ENCODE data around the gene MAP2K2. TPM values are rescaled to one million over a fixed set of nuclear protein-coding genes. Genes with fewer than 3 reads are reported as not detected.
A peak's percentile ranks its signal among the peaks of the same experiment; 100 is the strongest.

The MAP2K2 gene
- total RNA-seq, 2 experiments from 2014 or later: 128 to 129 TPM

DNA sequence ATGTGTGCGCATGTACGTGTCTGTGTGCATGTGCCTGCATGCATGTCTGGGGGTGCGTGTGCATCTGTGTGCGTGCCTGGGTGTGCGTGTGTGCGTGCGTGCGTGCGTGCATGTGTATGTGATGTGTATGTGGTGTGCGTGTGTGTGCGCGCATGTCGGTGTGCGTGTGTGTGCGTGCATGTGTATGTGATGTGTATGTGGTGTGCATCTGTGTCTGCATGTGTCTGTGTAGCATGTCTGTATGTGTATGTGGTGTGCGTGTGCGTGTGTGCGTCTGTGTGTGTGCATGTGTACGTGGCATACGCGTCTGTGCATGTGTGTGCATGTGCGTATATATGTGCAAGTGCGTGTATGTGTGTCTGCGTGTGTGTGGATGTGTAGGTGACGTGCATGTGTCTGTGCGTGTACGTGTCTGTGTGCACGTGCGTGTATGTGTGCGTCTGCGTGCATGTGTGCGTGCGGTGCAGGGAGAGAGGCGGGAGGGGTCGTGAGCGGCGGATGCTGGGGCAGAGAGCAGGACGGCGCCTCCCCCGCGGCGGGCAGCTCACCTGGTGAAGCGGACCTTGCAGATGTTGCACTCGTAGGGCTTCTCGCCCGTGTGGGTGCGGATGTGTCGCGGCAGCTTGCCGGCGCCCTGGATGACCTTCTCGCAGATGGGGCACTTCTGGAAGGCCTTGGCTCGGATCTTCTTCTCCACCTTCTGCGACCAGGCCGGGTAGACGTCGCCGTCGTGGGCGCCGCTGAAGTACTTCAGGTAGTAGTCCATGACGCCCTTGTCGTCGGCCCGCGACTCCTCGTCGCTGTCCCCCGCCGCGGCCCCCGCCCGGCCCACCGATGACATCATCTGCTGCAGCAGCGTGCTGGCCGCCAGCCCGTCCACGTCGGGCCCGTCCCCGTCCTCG lies 70.2 kb downstream of the MAP2K2 start:
- ChIA-PET CTCF (interaction anchor here (1.2 kb wide), 1 partner anchor 36 kb away, joined by 3 read pairs; no protein-coding TSS in a partner anchor), POLR2A (no interaction called here)
- H3K27me3 Mint-ChIP-seq: no peaks in the 10 kb centered on the region
- H3K4me3 Mint-ChIP-seq: no peak overlapping the region
- peaks cover 38% of the 10 kb centered on the region for H3K36me3 Mint-ChIP-seq
- no peaks in the 10 kb centered on the region for H3K9me3 Mint-ChIP-seq
- H3K4me1 Mint-ChIP-seq (ENCODE audit: low read depth): peaks cover 40% of the 10 kb centered on the region
- no peak for DNase-seq
- H3K27ac Mint-ChIP-seq: peak overlapping the region; percentile 2
- intact Hi-C loops (cut with micrococcal nuclease): no loop called here

DNA sequence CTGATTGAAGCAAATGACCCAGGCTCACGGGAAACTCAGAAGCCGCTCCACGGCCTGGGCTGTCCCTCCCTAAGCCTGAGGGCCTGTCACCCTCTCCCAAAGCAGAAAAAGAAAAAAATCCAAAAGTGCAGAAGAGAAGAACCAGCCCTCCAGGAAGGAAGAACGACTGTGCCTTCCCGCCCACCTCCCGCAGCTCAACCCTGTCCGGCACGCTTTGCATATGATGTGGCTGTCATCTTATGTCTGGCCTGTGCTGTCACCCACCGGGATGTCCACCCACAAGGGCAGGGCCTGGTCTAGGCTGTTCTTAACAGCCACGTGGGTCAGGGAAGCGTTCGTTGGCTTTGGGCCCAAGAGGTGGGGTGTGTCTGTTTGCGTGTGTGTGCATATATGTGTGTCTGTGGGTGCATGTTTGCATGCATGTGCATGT lies 70.9 kb downstream of the MAP2K2 start:
- no peak overlapping the region for H3K4me3 Mint-ChIP-seq
- intact Hi-C loops (cut with micrococcal nuclease): no loop called here
- no peaks in the 10 kb centered on the region for H3K27me3 Mint-ChIP-seq
- no peak for DNase-seq
- ChIA-PET POLR2A (no interaction called here), CTCF (no interaction called here)
- H3K4me1 Mint-ChIP-seq (ENCODE audit: low read depth): peaks cover 35% of the 10 kb centered on the region
- no peaks in the 10 kb centered on the region for H3K9me3 Mint-ChIP-seq
- H3K27ac Mint-ChIP-seq: peak overlapping the region; percentile 58
- peaks cover 40% of the 10 kb centered on the region for H3K36me3 Mint-ChIP-seq

DNA sequence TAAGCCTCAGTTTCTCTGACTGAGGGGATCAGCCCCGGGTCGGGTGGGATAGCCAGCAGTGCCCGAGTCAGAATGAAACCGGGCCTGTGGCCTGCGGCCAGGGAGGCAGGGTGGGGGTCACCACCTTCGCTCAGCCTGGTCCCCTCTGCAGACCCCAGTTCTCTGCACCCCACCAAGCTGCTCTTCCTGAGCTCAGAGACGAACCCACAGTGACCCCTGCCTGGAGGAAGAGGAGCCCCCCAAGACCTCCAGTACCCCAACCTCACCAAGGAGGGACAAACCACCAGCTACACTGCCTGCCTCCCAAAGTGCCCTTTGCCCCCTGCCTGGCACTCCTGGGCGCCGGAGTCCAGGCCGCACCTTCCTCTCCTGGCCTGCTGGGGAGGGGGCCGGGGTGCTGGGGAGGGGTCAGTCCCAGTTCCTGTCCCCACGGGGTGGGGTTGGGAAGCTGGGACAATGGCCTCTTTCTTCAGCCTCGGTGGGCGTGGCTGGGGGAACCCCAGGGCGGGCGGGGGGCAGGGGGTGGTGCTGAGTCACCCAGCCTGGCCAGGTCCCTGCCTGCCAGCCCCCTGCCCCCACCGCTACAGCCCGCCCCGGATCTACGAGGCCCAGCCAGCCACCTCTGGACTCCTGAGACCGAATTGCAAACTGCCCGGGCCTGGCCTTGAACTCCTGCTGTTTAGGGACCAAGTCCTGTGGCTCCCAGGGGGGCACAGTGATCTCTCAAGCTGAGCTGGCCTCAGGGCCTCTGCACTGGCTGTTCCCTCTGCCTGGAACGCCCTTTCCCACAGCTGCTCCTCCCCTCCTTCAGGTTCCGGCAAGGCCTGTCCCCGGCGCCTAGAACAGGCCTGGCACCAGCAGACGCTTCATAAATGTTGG lies 71.6 kb downstream of the MAP2K2 start:
- H3K27ac Mint-ChIP-seq: peak overlapping the region; percentile 58
- H3K9me3 Mint-ChIP-seq: no peaks in the 10 kb centered on the region
- POLR2A ChIA-PET: no interaction called here
- H3K36me3 Mint-ChIP-seq: peaks cover 40% of the 10 kb centered on the region
- no peaks in the 10 kb centered on the region for H3K27me3 Mint-ChIP-seq
- H3K4me3 Mint-ChIP-seq: no peak overlapping the region
- no peak for DNase-seq
- intact Hi-C loops (cut with micrococcal nuclease): no loop called here
- peaks cover 29% of the 10 kb centered on the region for H3K4me1 Mint-ChIP-seq (ENCODE audit: low read depth)
- CTCF ChIA-PET: no interaction called here

DNA sequence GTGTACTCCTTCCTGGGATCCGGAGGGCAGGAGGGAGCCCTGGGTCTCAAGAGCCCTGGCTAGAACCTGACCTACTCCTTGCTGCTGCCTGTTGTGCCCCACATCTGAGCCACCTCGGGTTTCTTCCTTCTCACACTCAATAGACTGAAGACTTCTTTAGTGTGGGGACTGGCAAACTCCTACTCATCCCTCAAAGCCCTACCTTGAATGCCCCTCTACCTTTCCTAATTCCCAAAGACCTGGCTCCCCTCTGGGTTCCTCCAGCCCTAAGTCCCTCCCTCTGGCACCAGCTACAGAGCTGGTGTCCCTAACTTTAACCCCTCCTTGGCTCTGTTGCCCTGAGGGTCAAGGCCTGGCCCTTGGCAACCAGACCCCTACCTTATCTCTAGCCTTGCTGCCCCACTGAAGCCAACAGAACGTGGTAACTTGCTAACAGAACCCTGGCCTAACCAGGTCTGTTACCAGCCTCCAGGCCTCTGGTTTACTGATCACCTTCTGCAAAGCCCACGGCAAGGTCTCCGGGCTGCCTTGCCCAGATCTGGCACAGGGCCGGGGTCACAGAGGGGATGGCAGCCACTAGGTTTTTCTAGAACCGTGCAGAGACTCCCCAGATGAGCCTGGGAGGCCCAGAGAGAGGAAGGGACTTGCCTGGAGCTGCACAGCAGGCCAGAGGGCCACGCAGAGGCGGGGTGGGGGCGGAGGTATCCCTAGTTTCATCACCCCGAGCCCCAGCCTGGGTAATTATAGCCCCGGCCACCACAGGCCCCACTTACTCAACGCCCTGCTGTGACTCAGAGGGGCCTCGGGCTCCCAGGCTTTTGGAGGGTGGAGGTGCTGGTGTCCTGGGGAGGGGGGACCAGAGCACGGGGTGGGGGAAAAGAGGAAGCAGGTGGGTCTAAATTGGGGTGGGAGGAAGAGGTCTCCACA lies 72.5 kb downstream of the MAP2K2 start:
- H3K36me3 Mint-ChIP-seq: peaks cover 40% of the 10 kb centered on the region
- H3K27me3 Mint-ChIP-seq: no peaks in the 10 kb centered on the region
- intact Hi-C loops (cut with micrococcal nuclease): no loop called here
- no peak overlapping the region for H3K4me3 Mint-ChIP-seq
- ChIA-PET POLR2A (no interaction called here), CTCF (no interaction called here)
- H3K4me1 Mint-ChIP-seq (ENCODE audit: low read depth): peaks cover 29% of the 10 kb centered on the region
- DNase-seq: peak; percentile 54
- no peaks in the 10 kb centered on the region for H3K9me3 Mint-ChIP-seq
- H3K27ac Mint-ChIP-seq: peak overlapping the region; percentile 35

DNA sequence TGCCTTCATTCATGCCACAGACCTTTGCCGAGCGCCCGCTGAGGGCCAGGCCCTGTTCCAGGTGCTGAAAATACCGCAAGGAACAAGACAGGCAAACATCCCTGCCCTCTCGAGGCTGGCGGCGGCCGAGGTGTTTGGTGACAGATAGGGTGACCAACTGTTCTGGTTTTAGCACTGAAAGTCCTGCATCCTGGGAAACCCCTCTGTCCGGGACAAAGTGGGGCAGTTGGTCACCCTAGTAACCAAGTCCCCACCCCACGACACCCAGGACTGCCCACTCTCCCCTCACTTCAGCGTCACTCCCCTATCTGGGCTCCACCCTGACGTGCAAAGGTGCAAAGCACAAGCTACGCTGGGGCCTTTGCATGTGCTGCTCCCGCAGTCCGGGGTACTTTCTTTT lies 74.5 kb downstream of the MAP2K2 start:
- H3K9me3 Mint-ChIP-seq: no peaks in the 10 kb centered on the region
- H3K4me3 Mint-ChIP-seq: no peak overlapping the region
- H3K36me3 Mint-ChIP-seq: peaks cover 35% of the 10 kb centered on the region
- no peak for DNase-seq
- ChIA-PET POLR2A (no interaction called here), CTCF (interaction anchor here (1.1 to 2.2 kb wide), 2 partner anchors 64 to 90 kb away, joined by 3 to 5 read pairs; partner anchors contain the start of gene EEF2)
- intact Hi-C loops (cut with micrococcal nuclease): no loop called here
- H3K4me1 Mint-ChIP-seq (ENCODE audit: low read depth): peaks cover 25% of the 10 kb centered on the region
- no peaks in the 10 kb centered on the region for H3K27me3 Mint-ChIP-seq
- no peak overlapping the region for H3K27ac Mint-ChIP-seq

DNA sequence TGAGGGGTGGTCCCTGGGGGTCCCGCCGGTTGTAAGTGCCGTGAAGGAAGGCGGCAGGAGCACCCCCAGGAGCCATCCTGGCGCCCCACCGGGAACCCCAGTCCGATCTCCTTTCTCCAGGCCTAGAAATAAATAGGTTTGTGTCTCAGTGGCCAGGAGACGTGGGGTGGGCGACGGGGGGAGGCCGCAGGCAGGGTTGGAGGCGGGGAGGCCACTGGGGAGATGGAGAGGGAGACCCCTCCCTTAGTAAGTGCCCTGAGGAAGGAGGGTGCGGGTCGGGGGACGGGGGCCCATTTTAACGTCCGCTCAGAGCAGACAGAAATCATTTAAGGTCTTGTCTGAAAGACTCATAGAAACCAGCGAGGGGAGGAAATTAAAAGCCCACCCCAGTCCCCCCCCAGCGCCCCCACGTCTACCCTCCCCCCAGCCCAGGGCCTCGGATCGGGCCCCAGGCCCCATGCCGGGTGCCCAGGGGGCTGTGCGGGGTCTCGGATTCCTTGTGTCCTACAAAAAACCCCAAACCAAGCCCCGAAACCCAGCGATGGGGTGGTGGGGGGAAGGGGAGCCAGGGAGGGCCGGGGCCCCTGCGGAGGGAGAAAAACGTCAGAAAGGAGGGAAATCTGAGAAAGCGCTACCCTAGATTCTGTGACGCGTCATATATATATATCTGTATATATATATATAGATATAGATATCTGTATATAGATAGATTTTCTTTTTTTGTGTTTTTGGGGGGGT lies 76.8 kb downstream of the MAP2K2 start:
- Mint-ChIP-seq H3K27ac (no peak overlapping the region), H3K4me3 (no peak overlapping the region), H3K36me3 (peaks cover 22% of the 10 kb centered on the region), H3K27me3 (no peaks in the 10 kb centered on the region), H3K4me1 (ENCODE audit: low read depth) (peaks cover 13% of the 10 kb centered on the region), H3K9me3 (no peaks in the 10 kb centered on the region)
- no peak for DNase-seq
- intact Hi-C loops (cut with micrococcal nuclease): no loop called here
- POLR2A ChIA-PET: no interaction called here
- CTCF ChIA-PET: no interaction called here

DNA sequence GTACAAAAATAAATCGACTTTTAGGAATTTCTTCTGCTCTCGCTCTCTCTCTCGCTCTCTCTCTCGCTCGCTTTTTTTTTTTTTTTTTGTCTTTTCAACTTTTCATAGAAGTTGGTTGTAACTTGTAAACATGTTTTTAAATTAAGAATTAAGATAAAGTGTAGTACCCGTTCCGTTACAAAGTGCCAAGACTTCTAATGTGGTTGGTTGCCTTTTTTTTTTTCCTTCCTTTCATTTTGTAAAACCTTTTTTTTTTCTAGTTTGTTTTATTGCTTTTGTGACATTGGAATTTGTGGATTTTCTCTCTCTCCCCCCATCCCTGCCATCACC lies 77.6 kb downstream of the MAP2K2 start:
- intact Hi-C loops (cut with micrococcal nuclease): no loop called here
- CTCF ChIA-PET: no interaction called here
- Mint-ChIP-seq H3K27me3 (no peaks in the 10 kb centered on the region), H3K36me3 (peaks cover 19% of the 10 kb centered on the region), H3K4me1 (ENCODE audit: low read depth) (peaks cover 10% of the 10 kb centered on the region), H3K9me3 (no peaks in the 10 kb centered on the region), H3K27ac (no peak overlapping the region), H3K4me3 (no peak overlapping the region)
- no peak for DNase-seq
- POLR2A ChIA-PET: no interaction called here

DNA sequence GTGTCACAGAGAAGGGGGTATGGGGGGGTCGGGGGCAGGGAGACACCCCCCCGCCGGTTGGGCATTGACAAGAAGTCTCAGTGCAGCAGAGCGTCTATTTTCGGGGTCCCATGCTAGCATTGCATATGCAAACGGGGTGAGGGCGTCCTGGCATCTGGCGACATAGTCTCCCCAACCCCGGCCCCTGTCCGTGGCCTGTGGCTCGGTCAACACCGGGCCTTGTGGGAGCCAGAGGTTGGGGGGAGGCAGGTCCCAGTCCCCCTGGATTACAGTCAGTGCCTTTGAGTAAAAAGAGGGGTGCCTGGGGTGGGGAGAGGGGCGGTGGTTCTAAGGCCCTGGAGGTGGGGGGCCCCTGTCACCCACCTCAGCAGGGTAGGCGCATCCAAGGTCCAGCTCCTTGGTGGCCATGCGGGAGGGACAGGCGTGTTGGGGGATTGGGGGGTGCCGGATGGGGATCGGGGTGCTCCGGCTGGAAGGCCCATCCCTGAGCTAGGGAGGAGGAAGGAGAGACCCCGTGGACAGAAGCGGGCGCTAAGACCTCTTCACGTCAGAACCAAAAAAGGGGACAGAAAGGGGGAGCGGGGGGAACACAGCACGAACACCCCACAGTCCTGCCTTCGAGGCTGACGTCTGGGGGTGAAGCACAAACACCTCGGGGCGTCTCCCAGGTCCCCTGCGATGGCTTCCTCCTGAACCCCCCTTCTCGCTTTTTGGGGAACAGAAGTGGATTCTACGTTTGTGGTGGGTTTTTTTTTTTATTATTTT lies 78.1 kb downstream of the MAP2K2 start:
- ChIA-PET CTCF (no interaction called here), POLR2A (interaction anchor here (0.6 kb wide), 1 partner anchor 16 kb away, joined by 3 read pairs; no protein-coding TSS in a partner anchor)
- no peak overlapping the region for H3K4me3 Mint-ChIP-seq
- no peaks in the 10 kb centered on the region for H3K9me3 Mint-ChIP-seq
- intact Hi-C loops (cut with micrococcal nuclease): no loop called here
- no peaks in the 10 kb centered on the region for H3K27me3 Mint-ChIP-seq
- H3K4me1 Mint-ChIP-seq (ENCODE audit: low read depth): peaks cover 7% of the 10 kb centered on the region
- no peak overlapping the region for H3K27ac Mint-ChIP-seq
- peaks cover 15% of the 10 kb centered on the region for H3K36me3 Mint-ChIP-seq
- DNase-seq: no peak

DNA sequence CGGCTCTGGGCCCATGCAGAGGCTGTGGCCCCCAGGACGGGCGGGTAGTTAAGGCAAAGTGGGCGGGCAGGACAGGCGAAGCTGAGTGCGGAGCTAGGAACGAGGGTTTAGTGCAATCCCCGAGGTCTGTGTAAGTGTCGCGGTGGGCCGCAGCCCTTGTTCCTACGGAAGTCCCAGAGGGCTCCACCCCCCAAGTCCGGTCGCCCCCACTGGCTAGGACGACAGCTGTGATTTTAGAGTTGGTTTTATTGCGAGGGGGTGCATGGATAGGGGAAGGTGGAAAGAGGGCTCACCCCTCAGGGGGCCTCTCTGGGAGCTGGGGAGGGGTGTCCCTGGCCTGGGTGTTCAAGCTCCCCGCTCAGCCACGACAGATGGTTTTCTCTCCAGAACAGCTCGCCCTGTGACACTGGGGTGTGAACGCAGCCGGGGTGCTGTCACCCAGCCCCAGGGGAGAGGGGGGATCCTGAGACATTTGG lies 78.9 kb downstream of the MAP2K2 start:
- no peaks in the 10 kb centered on the region for H3K9me3 Mint-ChIP-seq
- peaks cover 10% of the 10 kb centered on the region for H3K36me3 Mint-ChIP-seq
- no peak overlapping the region for H3K4me3 Mint-ChIP-seq
- ChIA-PET POLR2A (interaction anchor here (0.6 kb wide), 1 partner anchor 15 kb away, joined by 3 read pairs; no protein-coding TSS in a partner anchor), CTCF (no interaction called here)
- DNase-seq: no peak
- H3K27me3 Mint-ChIP-seq: no peaks in the 10 kb centered on the region
- no peak overlapping the region for H3K27ac Mint-ChIP-seq
- peaks cover 2% of the 10 kb centered on the region for H3K4me1 Mint-ChIP-seq (ENCODE audit: low read depth)
- intact Hi-C loops (cut with micrococcal nuclease): no loop called here

DNA sequence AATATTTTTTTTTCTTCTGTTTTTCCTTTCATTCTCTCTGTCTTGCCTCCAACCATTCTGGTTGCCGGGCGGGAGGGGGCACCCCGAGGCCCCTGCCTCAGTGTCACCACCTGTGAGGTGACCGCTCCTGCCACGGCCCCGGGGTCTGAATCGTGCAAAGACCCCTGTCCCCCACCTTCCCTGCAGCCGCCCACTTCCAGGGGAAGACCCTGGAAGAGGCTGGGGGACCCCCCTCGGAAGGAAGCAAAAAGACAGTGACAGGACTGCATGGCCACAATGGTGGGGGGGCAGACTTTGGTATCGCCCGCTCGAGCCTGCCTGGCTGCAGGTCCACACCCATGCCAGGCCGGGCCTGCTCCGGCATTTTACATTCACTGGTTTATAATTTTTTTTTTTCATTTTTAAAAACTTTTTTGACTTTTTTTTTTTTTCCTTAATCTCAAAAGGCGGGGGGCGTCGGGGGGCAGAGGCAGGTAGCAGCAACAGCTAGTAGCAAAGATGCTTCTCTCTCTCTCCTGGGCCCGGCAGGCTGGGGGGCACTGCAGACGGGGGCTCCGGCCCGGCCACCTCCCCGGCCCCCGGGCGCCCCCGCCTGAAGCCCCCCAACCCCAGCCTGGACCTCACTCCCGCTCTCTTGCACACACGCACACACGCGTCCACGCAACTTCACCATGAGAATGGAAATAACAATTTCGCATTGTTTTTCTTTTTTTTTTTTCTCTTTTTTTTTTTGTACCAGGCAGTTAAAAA lies 79.8 kb downstream of the MAP2K2 start:
- intact Hi-C loops (cut with micrococcal nuclease): no loop called here
- DNase-seq: no peak
- Mint-ChIP-seq H3K9me3 (no peaks in the 10 kb centered on the region), H3K36me3 (peaks cover 7% of the 10 kb centered on the region), H3K27me3 (no peaks in the 10 kb centered on the region), H3K4me3 (no peak overlapping the region), H3K4me1 (ENCODE audit: low read depth) (no peaks in the 10 kb centered on the region), H3K27ac (no peak overlapping the region)
- ChIA-PET POLR2A (no interaction called here), CTCF (no interaction called here)

Data from activated CD4-positive, alpha-beta memory T cell treated with anti-CD3 and anti-CD28 coated beads for 36 hours (primary cell).